GM19099 (cell line): ENCODE results near the gene XAGE5.
"Not testable (repeated sequence)": the region's sequence is repeated elsewhere in the genome, so short reads cannot be mapped to it uniquely, and the experiment has no call there.

Experiments used
- POLR2A ChIP-seq: IDR thresholded peaks from 3 replicates; pipeline ENCODE4 v1.6.1; 2011; ENCODE audit warnings: low read depth; ENCODE audit not compliant: insufficient read length; ENCODE audit errors: extremely low read depth

The XAGE5 gene, protein sequence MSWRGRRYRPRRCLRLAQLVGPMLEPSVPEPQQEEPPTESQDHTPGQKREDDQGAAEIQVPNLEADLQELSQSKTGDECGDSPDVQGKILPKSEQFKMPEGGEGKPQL

DNA sequence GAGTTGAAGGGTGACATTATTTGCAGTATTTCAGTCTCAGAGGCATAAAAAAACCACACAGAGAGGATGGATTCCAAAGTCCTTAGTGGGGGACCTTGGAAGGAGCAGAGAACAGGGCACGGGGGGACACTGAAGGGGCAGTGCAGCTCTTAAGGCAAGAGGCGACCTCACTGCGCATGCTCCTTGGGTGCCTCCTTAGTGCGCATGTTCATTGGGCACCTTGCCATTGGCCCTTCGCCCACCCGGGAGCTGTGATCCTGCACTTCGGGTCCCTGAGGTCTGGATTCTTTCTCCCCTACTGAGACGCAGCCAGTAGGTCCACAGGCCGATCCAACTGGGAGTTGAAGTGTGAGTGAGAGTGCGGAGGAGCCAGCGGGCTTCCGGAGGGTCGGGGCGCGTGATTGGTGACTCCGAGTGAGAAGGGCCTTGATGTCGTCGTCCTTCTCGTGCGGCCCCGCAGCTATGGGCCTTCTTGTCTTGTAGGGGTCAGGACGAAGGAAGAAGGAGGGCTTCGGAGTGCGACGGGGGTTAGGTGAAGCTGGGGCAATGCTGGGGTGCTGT, at the start of gene XAGE5:
Gene XAGE5 (plus strand): TSS at position 223 of the 561 bp plus-strand sequence. CDS start 1,280 bp downstream, outside the sequence.
- no peak for TF ChIP-seq POLR2A

DNA sequence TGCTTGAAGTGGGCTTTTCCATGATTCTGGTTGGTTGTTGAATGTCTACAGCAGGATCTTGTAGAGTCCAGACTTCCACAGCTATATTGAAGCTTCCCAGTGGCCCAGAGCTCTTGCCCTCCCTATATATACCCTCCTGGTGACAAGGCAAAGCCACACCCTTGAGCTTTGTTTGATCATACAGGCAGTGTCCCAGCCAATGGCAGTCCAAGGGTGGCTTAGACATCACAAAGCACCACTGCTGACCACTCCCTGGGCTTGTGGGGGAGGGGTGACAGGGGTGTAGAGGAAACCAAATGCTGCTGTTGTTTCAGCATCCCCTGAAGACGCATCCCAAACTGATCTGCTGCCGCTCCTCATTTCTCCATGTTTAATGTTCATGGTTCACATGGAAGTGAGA, 13.8 kb upstream of the XAGE5 start, which contains the start of gene SPANXN5:
Gene SPANXN5 (minus strand): TSS at position 101 of the 400 bp plus-strand sequence. CDS start 79 bp downstream, at position 22.
- TF ChIP-seq POLR2A, result not testable (repeated sequence)

DNA sequence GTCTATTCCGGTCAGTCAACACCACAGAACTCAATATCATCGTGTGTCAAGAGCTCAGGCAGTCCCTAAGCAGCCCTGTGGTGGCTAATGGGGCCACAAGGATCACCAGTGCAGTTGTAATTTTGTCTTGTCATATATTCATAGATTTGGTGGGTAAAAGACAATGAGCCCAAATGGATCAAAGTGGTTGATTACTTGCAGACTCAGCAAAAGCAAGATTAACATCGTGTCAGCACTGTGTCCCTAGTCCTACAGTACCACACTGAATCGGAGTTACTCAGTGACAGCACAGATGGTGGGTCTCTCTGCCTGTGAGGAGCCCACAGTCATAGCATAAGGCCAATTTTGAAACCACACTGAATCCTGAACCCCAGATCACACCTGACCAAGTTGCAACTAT, 8.7 kb downstream of the XAGE5 start:
- TF ChIP-seq POLR2A, result no peak

DNA sequence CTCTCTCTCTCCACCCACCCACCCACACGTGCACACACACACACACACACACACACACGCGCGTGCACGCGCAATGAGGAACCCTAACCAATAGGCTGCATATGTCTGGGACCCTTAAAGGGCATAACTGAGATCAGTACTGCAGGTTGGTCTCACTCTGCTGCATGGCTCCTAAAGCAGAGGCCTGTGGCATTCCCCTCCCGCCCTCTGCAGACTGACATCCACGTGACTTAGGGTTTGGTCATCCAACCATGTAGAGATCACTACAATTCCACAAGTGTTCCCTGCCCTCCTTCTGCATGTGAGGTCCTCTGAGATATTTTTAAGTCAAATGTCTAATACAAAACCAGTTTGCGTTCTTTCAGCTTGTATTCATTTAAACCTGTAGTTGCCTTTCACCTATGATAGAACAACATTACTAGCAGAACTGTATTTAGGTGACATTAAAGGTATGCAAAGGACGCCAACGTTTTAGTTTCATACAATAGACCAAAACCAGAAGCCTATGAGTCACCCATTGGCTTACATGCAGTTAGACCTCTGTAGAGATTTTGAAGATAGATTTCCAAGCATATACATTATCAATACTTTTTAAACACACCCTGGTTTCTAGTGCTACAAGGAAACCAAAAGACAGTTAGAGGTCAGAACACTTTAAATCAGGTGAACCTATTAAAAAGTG, 10.1 kb downstream of the XAGE5 start:
- TF ChIP-seq POLR2A, result no peak

DNA sequence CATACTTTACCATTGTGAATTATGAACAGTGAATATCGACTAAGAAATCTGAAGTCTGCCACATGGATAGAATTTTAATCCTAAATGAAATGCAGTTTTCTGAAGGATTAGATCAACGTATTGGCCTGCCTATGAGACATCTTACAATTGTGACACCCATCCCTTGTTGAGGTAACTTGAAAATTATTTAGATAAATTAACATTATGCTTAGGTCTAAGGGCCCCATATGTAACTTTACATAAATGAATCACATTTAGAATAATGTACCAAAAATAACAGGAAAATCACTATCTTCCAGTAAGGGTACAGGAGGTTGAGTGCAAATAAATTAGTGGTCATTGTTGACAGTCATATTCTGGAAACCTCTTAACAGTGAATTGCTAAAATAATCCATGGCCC, 13.5 kb downstream of the XAGE5 start:
- no peak for TF ChIP-seq POLR2A

DNA sequence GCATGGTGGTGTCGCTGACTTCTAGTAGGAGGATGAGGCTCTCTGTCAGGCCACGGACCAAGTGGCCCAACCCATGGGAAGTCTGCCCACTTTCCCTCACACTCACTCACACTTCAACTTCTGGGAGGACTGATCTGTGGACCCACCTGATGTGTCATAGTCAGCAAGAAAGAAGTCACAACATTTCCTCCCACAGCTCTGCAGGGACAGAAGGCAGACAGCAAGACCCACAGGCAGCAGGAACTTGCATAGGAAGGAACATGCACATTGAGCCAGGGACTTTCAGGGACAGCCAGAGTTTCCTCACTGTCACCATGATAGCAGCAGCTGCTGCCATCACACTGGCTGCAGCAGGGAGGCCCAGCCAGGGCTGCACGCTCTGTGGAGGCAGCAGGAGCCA, 19.5 kb downstream of the XAGE5 start:
- no peak for TF ChIP-seq POLR2A

DNA sequence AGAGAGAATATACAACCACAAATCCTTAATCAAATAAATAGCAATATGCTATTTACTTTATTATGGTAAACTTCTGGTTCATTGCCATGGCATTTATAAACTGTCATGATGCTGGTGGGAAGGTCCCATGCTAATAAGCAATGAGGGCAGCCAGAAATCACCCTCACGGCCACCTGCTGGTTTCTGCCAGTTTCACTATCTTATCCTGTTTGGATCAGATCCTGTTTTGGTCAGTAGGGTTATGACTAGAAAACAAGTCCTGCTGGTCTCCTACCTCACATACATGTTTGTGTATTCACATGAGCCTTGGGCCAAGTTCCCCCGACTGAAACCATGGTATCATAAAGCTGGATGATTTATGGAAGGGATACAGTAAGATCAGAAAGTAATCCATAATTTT, 28.1 kb downstream of the XAGE5 start:
- no peak for TF ChIP-seq POLR2A

DNA sequence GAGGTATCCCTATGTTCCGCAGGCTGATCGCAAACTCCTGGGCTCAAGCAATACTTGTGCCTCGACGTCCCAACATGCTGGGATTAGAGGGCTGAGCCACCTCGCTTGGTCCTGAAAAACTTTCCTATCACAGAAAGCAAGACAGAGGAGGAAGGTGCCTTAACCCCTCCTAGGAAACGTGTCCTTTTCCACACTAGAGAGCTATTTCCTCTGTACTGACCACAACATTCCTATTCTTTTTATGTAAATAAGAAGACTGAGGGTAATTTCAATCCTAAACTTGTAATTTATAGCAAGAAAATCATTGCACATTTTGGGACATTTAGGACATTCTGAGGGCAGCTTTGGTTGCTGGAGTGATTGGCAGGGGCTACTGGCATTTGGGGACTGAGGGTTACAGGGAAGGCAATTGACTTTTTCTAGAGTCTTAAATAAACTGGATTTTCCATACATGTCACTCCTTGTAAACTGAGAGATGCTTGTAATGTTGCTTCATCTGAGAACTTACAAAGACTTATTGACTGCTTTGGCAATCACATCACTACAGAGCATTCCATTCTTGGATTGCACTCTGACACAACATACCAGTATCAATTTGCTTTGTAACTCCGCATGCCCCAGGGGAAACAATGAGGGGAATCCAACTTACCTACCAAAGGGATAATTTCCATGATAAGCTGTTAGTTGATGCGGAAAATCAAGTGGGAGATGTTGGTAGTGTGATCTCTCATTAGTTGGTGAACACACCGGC, 41.2 kb downstream of the XAGE5 start:
- no peak for TF ChIP-seq POLR2A

DNA sequence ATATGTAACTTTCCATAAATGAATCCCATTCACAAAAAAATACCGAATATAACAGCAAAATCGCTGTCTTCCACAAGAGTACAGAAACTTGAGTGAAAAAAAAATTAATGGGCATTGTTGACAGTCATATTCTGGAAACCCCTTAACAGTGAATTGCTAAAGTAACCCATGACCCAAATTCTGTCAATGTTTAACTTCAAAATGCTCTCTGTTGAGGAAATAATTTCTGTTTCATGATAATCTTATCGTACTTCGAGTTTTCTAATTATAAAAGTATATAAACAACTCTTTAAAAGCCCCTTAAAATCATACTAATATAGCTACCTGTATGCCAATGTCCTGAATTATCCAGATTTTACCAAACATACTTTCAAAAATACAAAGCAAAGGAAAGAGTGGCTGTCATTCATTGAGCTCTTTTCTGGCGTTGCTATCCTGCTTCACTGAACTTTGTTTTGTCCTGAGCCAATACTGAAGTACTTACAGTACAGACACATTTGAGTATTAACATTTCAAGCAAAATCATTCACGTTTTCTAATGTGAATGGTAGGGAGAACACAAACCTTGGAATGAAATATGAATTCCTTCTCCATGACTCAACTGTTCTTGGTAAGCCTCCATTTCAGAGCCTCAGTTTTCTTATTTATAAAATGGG, 54.4 kb downstream of the XAGE5 start:
- TF ChIP-seq POLR2A, result no peak
